ENCODE data around the gene CCDC24.

CCDC24 gene

GRCh38 chr1:43957407-43958040, 33.9 kb upstream of the CCDC24 start:
- DNase-seq (ENCODE audit: extremely low read depth, low read depth) = no peak
- TF ChIP-seq CTCF (IDR thresholded peaks at IDR 0.05; ENCODE audit: low read depth, low read length) = no peak

GRCh38 chr1:43958351-43959255, 32.8 kb upstream of the CCDC24 start:
- no peak for TF ChIP-seq CTCF (IDR thresholded peaks at IDR 0.05; ENCODE audit: low read depth, low read length)
- no peak for DNase-seq (ENCODE audit: extremely low read depth, low read depth)

GRCh38 chr1:43960798-43961197, 30.6 kb upstream of the CCDC24 start:
- DNase-seq (ENCODE audit: extremely low read depth, low read depth) = no peak
- no peak for TF ChIP-seq CTCF (IDR thresholded peaks at IDR 0.05; ENCODE audit: low read depth, low read length)

GRCh38 chr1:43961692-43962091, 29.7 kb upstream of the CCDC24 start:
- no peak for TF ChIP-seq CTCF (IDR thresholded peaks at IDR 0.05; ENCODE audit: low read depth, low read length)
- no peak for DNase-seq (ENCODE audit: extremely low read depth, low read depth)

- TF ChIP-seq CTCF (IDR thresholded peaks at IDR 0.05; ENCODE audit: low read depth, low read length) = no peak
These were observed 29.1 kb upstream of the CCDC24 start for GRCh38 chr1:43962324-43962723.

GRCh38 chr1:43963006-43963405, 28.4 kb upstream of the CCDC24 start:
- DNase-seq (ENCODE audit: extremely low read depth, low read depth) = no peak
- TF ChIP-seq CTCF (IDR thresholded peaks at IDR 0.05; ENCODE audit: low read depth, low read length) = no peak

More at GRCh38 chr1:43962324-43962723, 29.1 kb upstream of the CCDC24 start:
- DNase-seq (ENCODE audit: extremely low read depth, low read depth) = no peak

GRCh38 chr1:43963890-43964289, 27.5 kb upstream of the CCDC24 start:
- no peak for TF ChIP-seq CTCF (IDR thresholded peaks at IDR 0.05; ENCODE audit: low read depth, low read length)
- no peak for DNase-seq (ENCODE audit: extremely low read depth, low read depth)

Data from AG09319 (cell line).